Neural cell (in vitro differentiated cells): Measurements from ENCODE around the gene TMBIM6. TPM values are rescaled to one million over a fixed set of nuclear protein-coding genes. Genes with fewer than 3 reads are reported as not detected.

Source experiments
- H2AFZ ChIP-seq: fragments of 200-600, 300-800 bp; sonication (generic), shearing (Covaris generic); 2 replicates; pipeline ENCODE4 v1.6.0; 2014; ENCODE audit warnings: low read depth, mild to moderate bottlenecking, antibody characterized with exemption, low read length, moderate library complexity
- H3F3A ChIP-seq: fragments of 200-600 bp; shearing (Covaris generic); 2 replicates; pipeline ENCODE4 v1.6.1; 2016; ENCODE audit warnings: mild to moderate bottlenecking, moderate library complexity, mixed read lengths, antibody characterized with exemption, low read length; ENCODE audit not compliant: insufficient read depth, poor library complexity, severe bottlenecking
- H3K27ac ChIP-seq: fragments of 200-600, 300-800 bp; sonication (generic), shearing (Covaris generic); 2 replicates; pipeline ENCODE4 v1.5.1; 2014; ENCODE audit warnings: mild to moderate bottlenecking, low read length, moderate library complexity
- H3K27me3 ChIP-seq: fragments of 300-800, 200-600 bp; sonication (generic), shearing (Covaris generic); 2 replicates; pipeline ENCODE4 v1.6.0; 2014; ENCODE audit warnings: mild to moderate bottlenecking, low read depth, low read length, moderate library complexity; ENCODE audit not compliant: insufficient read depth
- H3K36me3 ChIP-seq: fragments of 300-800, 200-600 bp; sonication (generic), shearing (Covaris generic); 2 replicates; pipeline ENCODE4 v1.5.1; 2014; ENCODE audit warnings: mild to moderate bottlenecking, antibody characterized with exemption, low read length, moderate library complexity; ENCODE audit not compliant: insufficient read depth
- H3K4me2 ChIP-seq: fragments of 300-800, 200-600 bp; sonication (generic), shearing (Covaris generic); 2 replicates; pipeline ENCODE4 v1.6.0; 2014; ENCODE audit warnings: mild to moderate bottlenecking, low read length
- H3K4me3 ChIP-seq: fragments of 300-800, 200-600 bp; sonication (generic), shearing (Covaris generic); 2 replicates; pipeline ENCODE4 v1.5.1; 2014; ENCODE audit warnings: mild to moderate bottlenecking, low read length, moderate library complexity
- H3K79me2 ChIP-seq: fragments of 200-600 bp; shearing (Covaris generic); replicated peaks from 2 replicates; pipeline ENCODE4 v1.6.0; 2014; ENCODE audit warnings: mild to moderate bottlenecking, low read length, moderate library complexity; ENCODE audit not compliant: insufficient read depth
- H3K9ac ChIP-seq: fragments of 300-800, 200-600 bp; sonication (generic), shearing (Covaris generic); 2 replicates; pipeline ENCODE4 v1.6.1; 2016; ENCODE audit warnings: mild to moderate bottlenecking, low read length, mixed read lengths
- H3K9me2 ChIP-seq: fragments of 200-600 bp; shearing (Covaris generic); 2 replicates; pipeline ENCODE4 v1.6.1; 2016; ENCODE audit warnings: mild to moderate bottlenecking, low read length, mixed read lengths; ENCODE audit not compliant: insufficient read depth
- H3K9me3 ChIP-seq: fragments of 200-600, 300-800 bp; sonication (generic), shearing (Covaris generic); 2 replicates; pipeline ENCODE4 v1.6.1; 2016; ENCODE audit warnings: mild to moderate bottlenecking, mixed run types, low read length, moderate library complexity, mixed read lengths
- H4K20me1 ChIP-seq: fragments of 200-600 bp; shearing (Covaris generic); 2 replicates; pipeline ENCODE4 v1.6.1; 2016; ENCODE audit warnings: mild to moderate bottlenecking, mixed run types; ENCODE audit not compliant: insufficient read depth
- EP300 ChIP-seq: fragments of 450-650 bp; conservative IDR thresholded peaks from 2 replicates; pipeline ENCODE4 v1.6.1; 2014; ENCODE audit warnings: antibody characterized with exemption, mild to moderate bottlenecking, moderate library complexity; ENCODE audit not compliant: poor library complexity, severe bottlenecking
- EZH2 ChIP-seq: fragments of 200-600, 300-800 bp; shearing (Covaris generic), sonication (generic); IDR thresholded peaks from 2 replicates; pipeline ENCODE4 v1.6.1; 2014; ENCODE audit warnings: antibody characterized with exemption, low read length, borderline replicate concordance, mild to moderate bottlenecking; ENCODE audit not compliant: insufficient read depth, poor library complexity, severe bottlenecking
- MXI1 ChIP-seq: fragments of 450-650 bp; conservative IDR thresholded peaks from 2 replicates; pipeline ENCODE4 v1.6.1; 2014; ENCODE audit warnings: antibody characterized with exemption, mild to moderate bottlenecking; ENCODE audit not compliant: poor library complexity, severe bottlenecking
- POLR2AphosphoS5 ChIP-seq: IDR thresholded peaks from 2 replicates; pipeline ENCODE4 v1.6.1; 2012
- RAD21 ChIP-seq: fragments of 450-650 bp; conservative IDR thresholded peaks from 2 replicates; pipeline ENCODE4 v1.6.1; 2014; ENCODE audit warnings: antibody characterized with exemption, mild to moderate bottlenecking, moderate library complexity
- REST ChIP-seq: IDR thresholded peaks from 2 replicates; pipeline ENCODE4 v1.6.1; 2012; ENCODE audit warnings: borderline replicate concordance
- SMC3 ChIP-seq: fragments of 450-650 bp; conservative IDR thresholded peaks from 2 replicates; pipeline ENCODE4 v1.6.1; 2014; ENCODE audit warnings: antibody characterized with exemption, mild to moderate bottlenecking, moderate library complexity; ENCODE audit not compliant: poor library complexity
- TAF1 ChIP-seq: IDR thresholded peaks from 2 replicates; pipeline ENCODE4 v1.6.1; 2012; ENCODE audit warnings: low read depth
- polyA plus RNA-seq: library from polyadenylated mRNA; depleted of rRNA; stranded (reverse); fragments of >200 nt; gene quantifications from 2 replicates; pipeline ENCODE4 v1.2.3, GENCODE V29; 2014
- TF ChIP-seq, protein P1 (sequence below): fragments of 450-650 bp; IDR thresholded peaks from 2 replicates; pipeline ENCODE4 v1.5.1; 2014; ENCODE audit warnings: antibody characterized with exemption, mild to moderate bottlenecking, moderate library complexity; ENCODE audit not compliant: poor library complexity, severe bottlenecking

Gene TMBIM6
- polyA plus RNA-seq, 1 donor from 2014 or later: 308 TPM

DNA sequence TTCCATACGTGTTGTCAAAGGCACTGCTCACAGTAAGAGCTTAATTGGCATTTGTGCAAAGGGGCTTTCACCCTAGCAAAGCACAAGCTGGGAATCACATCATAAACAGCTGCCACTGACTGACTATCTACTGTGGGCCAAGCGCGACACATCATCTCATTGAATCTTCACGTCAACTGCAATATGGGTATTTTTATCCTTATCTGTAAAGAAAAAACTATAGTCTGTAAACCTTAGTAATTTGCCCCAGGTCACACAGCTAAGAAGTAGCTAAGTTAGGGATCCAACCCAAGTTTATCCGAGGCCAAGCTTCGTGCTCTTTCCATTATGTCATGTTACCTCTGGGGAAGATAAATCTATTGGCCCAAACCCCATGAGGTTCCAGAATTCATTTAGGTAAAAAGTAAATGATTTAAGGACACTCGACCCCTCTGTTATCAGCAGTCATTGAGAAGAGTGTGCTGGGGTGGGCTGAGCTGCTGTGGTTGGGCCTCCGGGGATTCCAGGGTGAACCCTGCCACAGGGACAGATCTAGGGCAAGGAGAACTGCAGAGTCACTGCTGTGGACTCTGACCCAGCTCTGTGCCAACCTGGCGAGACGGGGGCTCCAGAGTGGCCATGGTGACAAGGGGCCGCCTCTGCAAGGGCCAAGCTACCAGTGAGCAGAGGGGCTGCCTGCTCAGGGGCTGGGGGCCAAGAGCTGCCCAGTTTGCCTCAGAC lies 59.2 kb downstream of the TMBIM6 start:
- no peak overlapping the region for H3K4me2 ChIP-seq
- no peaks in the 10 kb centered on the region for H3K79me2 ChIP-seq
- no peaks in the 10 kb centered on the region for H3K27me3 ChIP-seq
- H3F3A ChIP-seq: no peaks in the 10 kb centered on the region
- no peak overlapping the region for H3K9ac ChIP-seq
- no peaks in the 10 kb centered on the region for H3K9me2 ChIP-seq
- H4K20me1 ChIP-seq: no peaks in the 10 kb centered on the region
- no peak overlapping the region for H3K27ac ChIP-seq
- H3K9me3 ChIP-seq: no peaks in the 10 kb centered on the region
- H3K4me3 ChIP-seq: no peak overlapping the region
- H2AFZ ChIP-seq: no peak overlapping the region
- no peaks in the 10 kb centered on the region for H3K36me3 ChIP-seq
- TF ChIP-seq SMC3 (no peak), EP300 (no peak), MXI1 (no peak)
- TF ChIP-seq, protein P1, sequence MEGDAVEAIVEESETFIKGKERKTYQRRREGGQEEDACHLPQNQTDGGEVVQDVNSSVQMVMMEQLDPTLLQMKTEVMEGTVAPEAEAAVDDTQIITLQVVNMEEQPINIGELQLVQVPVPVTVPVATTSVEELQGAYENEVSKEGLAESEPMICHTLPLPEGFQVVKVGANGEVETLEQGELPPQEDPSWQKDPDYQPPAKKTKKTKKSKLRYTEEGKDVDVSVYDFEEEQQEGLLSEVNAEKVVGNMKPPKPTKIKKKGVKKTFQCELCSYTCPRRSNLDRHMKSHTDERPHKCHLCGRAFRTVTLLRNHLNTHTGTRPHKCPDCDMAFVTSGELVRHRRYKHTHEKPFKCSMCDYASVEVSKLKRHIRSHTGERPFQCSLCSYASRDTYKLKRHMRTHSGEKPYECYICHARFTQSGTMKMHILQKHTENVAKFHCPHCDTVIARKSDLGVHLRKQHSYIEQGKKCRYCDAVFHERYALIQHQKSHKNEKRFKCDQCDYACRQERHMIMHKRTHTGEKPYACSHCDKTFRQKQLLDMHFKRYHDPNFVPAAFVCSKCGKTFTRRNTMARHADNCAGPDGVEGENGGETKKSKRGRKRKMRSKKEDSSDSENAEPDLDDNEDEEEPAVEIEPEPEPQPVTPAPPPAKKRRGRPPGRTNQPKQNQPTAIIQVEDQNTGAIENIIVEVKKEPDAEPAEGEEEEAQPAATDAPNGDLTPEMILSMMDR: no peak

- no peaks in the 10 kb centered on the region for H3K36me3 ChIP-seq
- no peaks in the 10 kb centered on the region for H4K20me1 ChIP-seq
- H3K9ac ChIP-seq: no peak overlapping the region
- H3F3A ChIP-seq: no peaks in the 10 kb centered on the region
- H3K9me2 ChIP-seq: no peaks in the 10 kb centered on the region
- no peaks in the 10 kb centered on the region for H3K9me3 ChIP-seq
- H3K27me3 ChIP-seq: no peaks in the 10 kb centered on the region
- no peak overlapping the region for H3K27ac ChIP-seq
- no peak overlapping the region for H3K4me2 ChIP-seq
- no peak overlapping the region for H3K4me3 ChIP-seq
- no peak overlapping the region for H2AFZ ChIP-seq
- TF ChIP-seq EZH2 (no peak), RAD21 (no peak), MXI1 (no peak), POLR2AphosphoS5 (no peak)
- H3K79me2 ChIP-seq: no peaks in the 10 kb centered on the region
Measured at GRCh38 chr12:49801141-49802063, 60.0 kb downstream of the TMBIM6 start.

DNA sequence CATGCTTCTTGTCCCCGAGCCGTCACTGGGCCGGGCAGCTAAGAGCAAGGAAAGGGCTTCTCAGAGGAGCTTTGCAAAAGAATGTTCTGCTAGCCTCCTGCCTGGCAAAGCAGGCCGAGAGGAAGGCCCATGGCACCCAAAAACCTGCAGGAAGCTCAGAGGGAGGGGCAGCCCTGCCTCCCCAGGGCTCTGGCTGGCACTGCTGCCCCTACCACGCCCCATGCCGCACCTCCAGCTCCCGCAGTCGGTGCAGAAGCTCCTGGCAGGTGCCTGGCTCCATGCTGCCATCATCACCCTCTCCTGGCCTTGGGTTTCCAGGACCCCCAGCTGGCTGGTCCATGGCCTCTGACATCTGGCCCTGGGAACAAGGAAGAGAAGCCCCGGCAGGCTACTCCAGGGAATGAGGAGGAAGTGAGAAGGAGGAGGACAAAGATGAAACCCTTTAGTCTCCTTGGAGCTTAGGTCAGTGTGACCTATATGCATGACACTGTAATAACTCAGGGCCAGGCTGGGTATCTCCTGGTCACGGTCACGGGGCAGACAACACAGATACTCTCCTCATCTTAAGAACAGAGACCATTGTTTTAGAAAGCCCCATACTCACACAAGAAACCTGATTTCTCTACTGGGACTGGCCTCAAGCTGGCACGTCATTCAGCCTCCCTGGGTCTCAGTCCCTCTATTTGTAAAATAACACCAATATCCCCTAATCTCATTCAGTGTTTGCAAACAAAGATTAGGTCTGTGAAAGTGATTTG lies 62.5 kb downstream of the TMBIM6 start:
- H3K4me3 ChIP-seq: no peak overlapping the region
- H3K9me3 ChIP-seq: no peaks in the 10 kb centered on the region
- H4K20me1 ChIP-seq: no peaks in the 10 kb centered on the region
- no peak overlapping the region for H3K4me2 ChIP-seq
- no peak overlapping the region for H2AFZ ChIP-seq
- no peaks in the 10 kb centered on the region for H3K36me3 ChIP-seq
- TF ChIP-seq SMC3: no peak
- no peak for TF ChIP-seq EZH2
- TF ChIP-seq, protein P1: no peak
- no peak for TF ChIP-seq REST
- no peak for TF ChIP-seq RAD21
- TF ChIP-seq POLR2AphosphoS5: no peak
- no peak for TF ChIP-seq EP300
- TF ChIP-seq TAF1: no peak
- TF ChIP-seq MXI1: no peak
- no peaks in the 10 kb centered on the region for H3K27me3 ChIP-seq
- H3K27ac ChIP-seq: no peak overlapping the region
- no peaks in the 10 kb centered on the region for H3F3A ChIP-seq
- no peaks in the 10 kb centered on the region for H3K9me2 ChIP-seq
- no peak overlapping the region for H3K9ac ChIP-seq
- H3K79me2 ChIP-seq: no peaks in the 10 kb centered on the region
